Epithelial cell of proximal tubule (primary cell): ENCODE measurements around the gene ZNF668. TPM values are rescaled to one million over a fixed set of nuclear protein-coding genes. Genes with fewer than 3 reads are reported as not detected.

Experiments used
- DNase-seq: peaks from one replicate; pipeline ENCODE4 v3.0.0-alpha.2; 2011; ENCODE audit warnings: low read depth
- H3K4me3 ChIP-seq: 2 replicates; pipeline ENCODE4 v1.5.1; 2011; ENCODE audit warnings: low read depth, mild to moderate bottlenecking, low read length
- total RNA-seq: library from RNA; depleted of rRNA; stranded (reverse); fragments of >200 nt; gene quantifications from 2 replicates; pipeline ENCODE4 v1.2.3, GENCODE V29; 2015
- TF ChIP-seq, protein P1 (sequence below): conservative IDR thresholded peaks from 2 replicates; pipeline ENCODE4 v1.5.1; 2012; ENCODE audit warnings: low read depth, mild to moderate bottlenecking, low read length

Gene ZNF668
- total RNA-seq, 1 donor from 2014 or later = 11.1 TPM

DNA sequence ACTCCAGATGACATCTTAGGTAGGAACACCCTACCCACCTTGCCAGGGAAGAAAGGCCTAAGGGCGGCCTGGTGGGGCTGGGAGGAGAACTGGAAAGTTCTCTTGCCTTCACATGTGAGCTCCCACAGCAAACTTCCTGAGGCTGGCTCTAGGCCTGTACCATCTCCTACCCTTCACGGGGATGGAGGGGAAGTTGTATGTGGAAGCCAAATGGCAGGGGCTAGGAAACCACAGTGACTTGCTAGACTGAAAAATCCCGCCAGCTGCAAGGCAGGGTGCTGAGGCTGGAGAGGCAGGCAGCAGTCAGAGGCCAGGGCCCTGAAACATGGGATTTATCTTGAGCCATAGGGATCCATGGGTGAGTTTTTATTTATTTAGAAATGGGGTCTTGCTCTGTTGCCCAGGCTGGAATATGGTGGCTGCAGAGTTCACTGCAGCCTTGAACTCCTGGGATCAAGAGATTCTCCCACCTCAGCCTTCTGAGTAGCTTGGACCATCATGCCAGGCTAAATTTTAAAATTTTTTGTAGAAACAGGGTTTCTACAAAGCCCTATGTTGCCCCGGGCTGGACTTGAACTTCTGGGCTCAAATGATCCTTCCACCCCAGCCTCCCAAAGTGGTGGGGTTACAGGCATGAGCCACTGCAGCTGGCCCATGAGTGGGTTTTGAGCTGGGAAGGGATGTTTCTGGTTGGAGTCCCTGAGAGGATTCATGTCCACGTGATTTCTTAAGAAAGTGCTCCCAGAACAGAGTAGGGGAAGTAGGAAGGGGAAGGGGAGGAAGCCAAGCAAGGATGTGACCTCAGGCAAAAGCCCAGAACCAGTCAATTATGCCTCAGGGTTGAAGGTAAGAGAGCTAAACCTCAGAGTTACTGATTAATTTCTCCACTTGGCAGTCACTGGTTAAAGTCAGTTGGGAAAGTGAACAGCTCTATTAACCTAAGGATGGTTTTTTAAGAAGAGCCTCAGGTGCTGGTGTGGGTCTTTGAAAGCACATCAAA lies 39.4 kb upstream of the ZNF668 start:
- peak; percentile 89 for DNase-seq
- TF ChIP-seq, protein P1, sequence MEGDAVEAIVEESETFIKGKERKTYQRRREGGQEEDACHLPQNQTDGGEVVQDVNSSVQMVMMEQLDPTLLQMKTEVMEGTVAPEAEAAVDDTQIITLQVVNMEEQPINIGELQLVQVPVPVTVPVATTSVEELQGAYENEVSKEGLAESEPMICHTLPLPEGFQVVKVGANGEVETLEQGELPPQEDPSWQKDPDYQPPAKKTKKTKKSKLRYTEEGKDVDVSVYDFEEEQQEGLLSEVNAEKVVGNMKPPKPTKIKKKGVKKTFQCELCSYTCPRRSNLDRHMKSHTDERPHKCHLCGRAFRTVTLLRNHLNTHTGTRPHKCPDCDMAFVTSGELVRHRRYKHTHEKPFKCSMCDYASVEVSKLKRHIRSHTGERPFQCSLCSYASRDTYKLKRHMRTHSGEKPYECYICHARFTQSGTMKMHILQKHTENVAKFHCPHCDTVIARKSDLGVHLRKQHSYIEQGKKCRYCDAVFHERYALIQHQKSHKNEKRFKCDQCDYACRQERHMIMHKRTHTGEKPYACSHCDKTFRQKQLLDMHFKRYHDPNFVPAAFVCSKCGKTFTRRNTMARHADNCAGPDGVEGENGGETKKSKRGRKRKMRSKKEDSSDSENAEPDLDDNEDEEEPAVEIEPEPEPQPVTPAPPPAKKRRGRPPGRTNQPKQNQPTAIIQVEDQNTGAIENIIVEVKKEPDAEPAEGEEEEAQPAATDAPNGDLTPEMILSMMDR = no peak
- no peak overlapping the region for H3K4me3 ChIP-seq

DNA sequence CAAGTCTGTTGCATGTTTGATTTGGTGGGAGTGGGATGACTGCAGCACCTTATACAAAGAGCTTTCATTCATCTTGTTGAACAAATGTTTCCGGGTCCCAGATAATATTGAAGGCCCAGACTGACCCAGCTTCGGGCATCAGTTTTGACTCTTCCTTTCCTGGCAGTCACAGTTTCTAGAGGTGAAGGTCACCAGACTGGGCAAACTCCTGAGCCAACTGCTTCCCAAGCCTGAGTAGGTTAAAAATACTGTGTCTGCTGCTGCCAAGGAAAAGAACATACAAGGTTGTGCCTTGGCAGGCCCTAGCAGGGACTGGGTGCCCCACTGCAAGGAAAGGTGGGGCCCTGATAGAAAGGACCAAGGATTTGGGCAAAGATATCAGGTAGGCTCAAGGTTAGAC lies 38.7 kb upstream of the ZNF668 start:
- TF ChIP-seq, protein P1 = no peak
- no peak overlapping the region for H3K4me3 ChIP-seq
- no peak for DNase-seq

DNA sequence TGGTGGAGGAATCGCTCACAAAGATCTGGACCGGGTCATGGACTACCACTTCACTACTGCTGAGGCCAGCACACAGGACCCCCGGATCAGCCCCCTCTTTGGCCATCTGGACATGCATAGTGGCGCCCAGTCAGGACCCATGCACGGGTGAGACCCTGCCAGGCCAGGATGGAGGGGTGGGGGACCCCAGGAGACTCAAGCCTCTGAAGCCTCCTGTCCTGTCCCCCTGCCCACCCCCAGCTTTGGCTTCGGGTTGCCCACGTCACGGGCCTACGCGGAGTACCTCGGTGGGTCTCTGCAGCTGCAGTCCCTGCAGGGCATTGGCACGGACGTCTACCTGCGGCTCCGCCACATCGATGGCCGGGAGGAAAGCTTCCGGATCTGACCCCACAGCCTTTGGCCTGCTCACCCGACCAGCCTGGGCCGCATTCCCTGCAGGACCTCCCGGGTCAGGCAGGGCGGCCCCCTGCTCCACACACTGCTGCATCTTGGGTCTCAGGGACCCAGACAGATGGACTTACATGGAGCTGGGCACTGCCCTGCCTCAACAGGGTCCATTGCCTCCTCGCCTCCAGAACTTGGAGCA lies 37.9 kb upstream of the ZNF668 start:
- TF ChIP-seq, protein P1 = no peak
- no peak overlapping the region for H3K4me3 ChIP-seq
- no peak for DNase-seq

DNA sequence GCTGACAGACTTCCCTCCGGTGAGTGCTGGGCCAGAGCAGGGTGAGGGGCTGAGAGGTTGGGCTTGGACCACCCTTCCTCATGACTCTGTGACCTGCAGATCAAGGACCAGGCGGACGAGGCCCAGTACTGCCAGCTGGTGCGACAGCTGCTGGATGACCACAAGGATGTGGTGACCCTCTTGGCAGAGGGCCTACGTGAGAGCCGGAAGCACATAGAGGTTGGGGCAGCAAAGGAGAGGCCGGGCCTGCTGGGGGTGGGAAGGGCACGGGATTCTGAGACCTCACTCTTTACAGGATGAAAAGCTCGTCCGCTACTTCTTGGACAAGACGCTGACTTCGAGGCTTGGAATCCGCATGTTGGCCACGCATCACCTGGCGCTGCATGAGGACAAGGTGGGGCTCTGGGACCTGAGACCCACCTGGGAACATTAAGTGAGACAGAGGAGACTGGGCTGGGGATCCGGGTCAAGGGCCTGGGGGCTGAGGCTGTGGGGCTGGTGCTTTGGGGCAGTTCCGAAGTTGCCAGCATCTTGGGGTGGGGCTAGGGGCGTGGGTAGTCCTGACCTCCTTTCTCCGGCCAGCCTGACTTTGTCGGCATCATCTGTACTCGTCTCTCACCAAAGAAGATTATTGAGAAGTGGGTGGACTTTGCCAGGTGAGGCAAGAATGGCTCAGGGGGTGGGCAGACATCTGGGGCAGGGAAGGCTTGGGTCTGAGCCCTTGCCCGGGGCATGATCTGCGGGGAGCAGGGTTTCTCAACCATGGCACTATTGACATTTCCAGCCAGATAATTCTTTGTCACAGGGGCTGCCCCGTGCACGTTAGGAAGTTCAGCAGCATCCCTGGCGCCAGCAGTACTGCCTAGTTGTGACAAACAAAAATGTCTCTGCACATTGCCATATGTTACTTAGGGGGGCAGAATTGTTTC lies 36.3 kb upstream of the ZNF668 start:
- H3K4me3 ChIP-seq = no peak overlapping the region
- TF ChIP-seq, protein P1 = no peak
- DNase-seq = no peak

DNA sequence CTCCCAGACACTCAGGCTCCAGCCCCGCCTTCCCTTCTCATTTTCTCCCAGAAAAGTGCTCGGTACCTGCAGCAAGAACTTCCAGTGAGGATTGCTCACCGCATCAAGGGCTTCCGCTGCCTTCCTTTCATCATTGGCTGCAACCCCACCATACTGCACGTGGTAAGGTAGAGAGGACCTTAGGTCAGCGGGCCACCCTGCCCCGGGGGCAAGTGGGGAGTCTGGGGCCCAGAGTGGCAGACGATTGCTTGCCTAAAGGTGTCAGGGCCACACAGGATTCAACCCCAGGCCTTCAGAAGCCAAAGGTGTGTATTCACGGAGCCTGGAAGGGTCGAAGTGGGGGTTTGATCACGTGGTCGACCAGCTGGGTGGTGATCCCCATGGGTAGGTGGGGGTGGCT lies 35.6 kb upstream of the ZNF668 start:
- H3K4me3 ChIP-seq = peak overlapping the region; percentile 87
- DNase-seq = no peak
- TF ChIP-seq, protein P1 = no peak

DNA sequence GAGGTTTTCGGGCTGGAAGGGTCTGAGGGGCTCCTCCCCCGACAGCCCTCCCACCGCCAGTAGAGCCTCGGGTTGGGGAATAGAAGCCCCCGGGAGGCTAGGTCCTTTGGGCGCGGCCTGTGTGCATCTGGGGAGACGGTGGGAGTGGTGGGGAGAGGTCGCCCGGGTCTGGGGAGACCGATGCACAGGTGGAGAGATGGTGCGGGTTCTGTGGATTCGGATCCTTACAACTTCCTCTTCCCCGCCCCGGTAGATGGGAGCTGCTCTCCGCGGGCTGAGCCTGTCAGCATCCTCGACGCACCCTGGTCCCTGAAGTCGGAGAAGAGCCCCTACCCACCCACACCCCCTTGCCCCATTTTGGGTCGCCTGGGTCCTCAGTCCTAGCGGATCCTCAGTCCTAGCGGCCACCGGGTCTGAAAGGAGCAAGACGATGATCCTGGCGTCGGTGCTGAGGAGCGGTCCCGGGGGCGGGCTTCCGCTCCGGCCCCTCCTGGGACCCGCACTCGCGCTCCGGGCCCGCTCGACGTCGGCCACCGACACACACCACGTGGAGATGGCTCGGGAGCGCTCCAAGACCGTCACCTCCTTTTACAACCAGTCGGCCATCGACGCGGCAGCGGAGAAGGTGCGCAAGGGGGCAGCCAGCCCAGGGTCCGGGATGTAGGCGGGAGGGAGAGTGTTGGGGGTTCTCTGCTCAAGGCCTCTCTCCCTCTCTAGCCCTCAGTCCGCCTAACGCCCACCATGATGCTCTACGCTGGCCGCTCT lies 34.9 kb upstream of the ZNF668 start:
- DNase-seq = no peak
- peak overlapping the region; percentile 87 for H3K4me3 ChIP-seq
- TF ChIP-seq, protein P1 = no peak
